GM12878 (cell line): ENCODE results near the gene CXCL8. TPM values are rescaled to one million over a fixed set of nuclear protein-coding genes. Genes with fewer than 3 reads are reported as not detected.

Experiments used
- BACH1 ChIP-seq: fragments of 450-650 bp; IDR thresholded peaks from 2 replicates; pipeline ENCODE4 v1.6.1; 2017; ENCODE audit warnings: mild to moderate bottlenecking, borderline replicate concordance
- ETV6 ChIP-seq, 2 experiments: fragments of 450-650 bp in 1 of 2; IDR thresholded peaks in 1 of 2; conservative IDR thresholded peaks in 1 of 2; 2 replicates each; pipeline ENCODE4 v1.6.1; 2014; ENCODE audit warnings: antibody characterized with exemption in 1 of 2, borderline replicate concordance in 1 of 2, low read depth in 1 of 2, mild to moderate bottlenecking in 1 of 2, moderate library complexity in 1 of 2
- MTA3 ChIP-seq: IDR thresholded peaks from 2 replicates; pipeline ENCODE4 v1.6.1; 2012; ENCODE audit warnings: low read length, inconsistent platforms, borderline replicate concordance
- NBN ChIP-seq: fragments of 450-650 bp; IDR thresholded peaks from 2 replicates; pipeline ENCODE4 v1.6.1; 2016
- RELA ChIP-seq: fragments of 450-650 bp; IDR thresholded peaks from 2 replicates; pipeline ENCODE4 v1.8.0; 2014; ENCODE audit warnings: borderline replicate concordance; ENCODE audit not compliant: partially characterized antibody
- SUZ12 ChIP-seq: fragments of 200-600 bp; sonication (generic); IDR thresholded peaks from one replicate; pipeline ENCODE4 v1.6.1; 2018; ENCODE audit warnings: antibody characterized with exemption, mild to moderate bottlenecking; ENCODE audit not compliant: unreplicated experiment
- ZBED1 ChIP-seq: IDR thresholded peaks from 2 replicates; pipeline ENCODE4 v1.6.1; 2016; ENCODE audit warnings: borderline replicate concordance
- ZNF24 ChIP-seq: fragments of 450-650 bp; IDR thresholded peaks from 2 replicates; pipeline ENCODE4 v1.6.1; 2017; ENCODE audit warnings: antibody characterized with exemption, mild to moderate bottlenecking
- polyA plus RNA-seq, 11 experiments: library from polyadenylated mRNA; depleted of rRNA in 4 of 11; unstranded in 6 of 11; stranded (reverse) in 5 of 11; fragments of >200 nt; fragmentation: Nextera tagmentation in 4 of 11; fragmentation: Illumina TruSeq in 1 of 11; extraction: Ambion mirVana in 4 of 11; extraction: Trizol in 1 of 11; gene quantifications; 1 replicate in 1 of 11; 2 replicates in 10 of 11; pipeline versions ENCODE4 v1.2.1 to v1.2.3, GENCODE V29; 2011 to 2016; ENCODE audit warnings: inconsistent platforms in 2 of 11, missing spikeins in 2 of 11, low read depth in 1 of 11
- total RNA-seq, 4 experiments: library from RNA; depleted of rRNA in 3 of 4; stranded (reverse); fragments of >200 nt in 3 of 4; fragmentation: Illumina TruSeq in 1 of 4; extraction: Trizol in 1 of 4; gene quantifications; 2 replicates each; pipeline versions ENCODE4 v1.2.1 to v1.2.3, GENCODE V29; 2013 to 2021
- TF ChIP-seq, protein P1 (sequence below): fragments of 450-650 bp; IDR thresholded peaks from 2 replicates; pipeline ENCODE4 v1.6.1; 2016; ENCODE audit warnings: mild to moderate bottlenecking
- TF ChIP-seq, protein P2 (sequence below): fragments of 450-650 bp; IDR thresholded peaks from 2 replicates; pipeline ENCODE4 v1.6.1; 2017; ENCODE audit warnings: mild to moderate bottlenecking, low read depth, inconsistent platforms; ENCODE audit not compliant: poor library complexity, severe bottlenecking
- TF ChIP-seq, protein P3 (sequence below): fragments of 450-650 bp; IDR thresholded peaks from 2 replicates; pipeline ENCODE4 v1.6.1; 2018; ENCODE audit warnings: borderline replicate concordance, mild to moderate bottlenecking; ENCODE audit not compliant: partially characterized antibody
- TF ChIP-seq, protein P4 (sequence below): fragments of 450-650 bp; IDR thresholded peaks from 2 replicates; pipeline ENCODE4 v1.6.1; 2017; ENCODE audit warnings: mild to moderate bottlenecking
- TF ChIP-seq, protein P5 (sequence below): IDR thresholded peaks from 2 replicates; pipeline ENCODE4 v1.6.1; 2012; ENCODE audit warnings: low read length, inconsistent platforms
- TF ChIP-seq, protein P6 (sequence below): IDR thresholded peaks from 2 replicates; pipeline ENCODE4 v1.6.1; 2011; ENCODE audit warnings: borderline replicate concordance, low read depth, mild to moderate bottlenecking, moderate library complexity, mixed read lengths, low read length; ENCODE audit not compliant: insufficient read depth; ENCODE audit errors: extremely low read length
- TF ChIP-seq, protein P7 (sequence below): IDR thresholded peaks from 2 replicates; pipeline ENCODE4 v1.6.1; 2012; ENCODE audit warnings: low read depth, low read length, improper control_type of control experiment

CXCL8 gene
- total and polyA plus RNA-seq, 10 of the 15 experiments (the other 5 are each of a cell fraction or from before 2014, with no cell fraction given), result 0.09 to 0.36 (median 0.19) TPM; not detected in 1

DNA sequence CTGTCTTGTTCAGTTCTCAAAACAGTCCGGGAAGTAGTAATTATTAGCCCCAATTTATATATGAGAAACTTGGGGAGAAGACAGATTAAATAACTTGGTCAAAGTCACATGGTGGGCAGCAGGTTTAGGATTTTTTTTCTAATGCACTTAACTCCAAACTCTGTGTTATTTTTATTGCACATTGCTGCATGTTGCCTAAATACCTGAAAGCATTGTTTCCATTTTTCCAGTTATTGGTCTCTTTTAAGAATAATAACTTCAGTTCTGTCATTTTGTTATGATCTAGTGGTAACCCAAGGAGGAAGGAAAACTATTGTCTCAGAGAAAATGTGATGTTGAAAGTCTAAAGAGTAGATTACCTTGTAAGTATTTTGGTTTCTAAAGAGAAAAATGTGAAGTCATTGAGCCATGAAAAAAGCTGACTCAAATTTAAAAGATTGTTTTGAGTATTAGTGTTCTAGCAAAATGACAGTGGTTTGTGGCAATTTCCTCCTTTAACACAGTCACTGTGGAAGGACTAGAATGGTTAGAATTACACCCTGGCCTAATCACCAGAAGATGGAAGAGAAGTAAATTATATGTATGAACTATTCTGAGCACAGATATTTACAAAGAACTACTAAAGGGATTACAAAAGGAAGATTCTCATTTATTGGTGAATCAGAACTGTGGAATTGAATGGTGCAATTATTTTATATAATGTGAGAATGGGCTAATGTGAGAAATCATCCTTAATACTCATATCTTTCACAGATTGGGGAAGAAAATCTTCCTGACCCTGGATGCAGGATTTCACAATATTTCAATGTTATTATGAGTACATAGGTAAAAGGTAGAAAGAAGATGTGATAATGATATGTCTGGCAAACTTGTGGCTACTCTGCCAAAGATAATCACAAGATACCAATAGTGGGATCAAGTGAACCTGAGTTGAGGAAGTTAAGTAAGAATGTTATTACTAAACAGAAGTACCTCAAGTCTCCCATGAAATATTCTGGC lies 21.7 kb upstream of the CXCL8 start (continued):
- TF ChIP-seq, protein P1, sequence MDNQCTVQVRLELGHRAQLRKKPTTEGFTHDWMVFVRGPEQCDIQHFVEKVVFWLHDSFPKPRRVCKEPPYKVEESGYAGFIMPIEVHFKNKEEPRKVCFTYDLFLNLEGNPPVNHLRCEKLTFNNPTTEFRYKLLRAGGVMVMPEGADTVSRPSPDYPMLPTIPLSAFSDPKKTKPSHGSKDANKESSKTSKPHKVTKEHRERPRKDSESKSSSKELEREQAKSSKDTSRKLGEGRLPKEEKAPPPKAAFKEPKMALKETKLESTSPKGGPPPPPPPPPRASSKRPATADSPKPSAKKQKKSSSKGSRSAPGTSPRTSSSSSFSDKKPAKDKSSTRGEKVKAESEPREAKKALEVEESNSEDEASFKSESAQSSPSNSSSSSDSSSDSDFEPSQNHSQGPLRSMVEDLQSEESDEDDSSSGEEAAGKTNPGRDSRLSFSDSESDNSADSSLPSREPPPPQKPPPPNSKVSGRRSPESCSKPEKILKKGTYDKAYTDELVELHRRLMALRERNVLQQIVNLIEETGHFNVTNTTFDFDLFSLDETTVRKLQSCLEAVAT, result peak; percentile 32; the same call in 1 of the 2 replicates
- TF ChIP-seq, protein P2, sequence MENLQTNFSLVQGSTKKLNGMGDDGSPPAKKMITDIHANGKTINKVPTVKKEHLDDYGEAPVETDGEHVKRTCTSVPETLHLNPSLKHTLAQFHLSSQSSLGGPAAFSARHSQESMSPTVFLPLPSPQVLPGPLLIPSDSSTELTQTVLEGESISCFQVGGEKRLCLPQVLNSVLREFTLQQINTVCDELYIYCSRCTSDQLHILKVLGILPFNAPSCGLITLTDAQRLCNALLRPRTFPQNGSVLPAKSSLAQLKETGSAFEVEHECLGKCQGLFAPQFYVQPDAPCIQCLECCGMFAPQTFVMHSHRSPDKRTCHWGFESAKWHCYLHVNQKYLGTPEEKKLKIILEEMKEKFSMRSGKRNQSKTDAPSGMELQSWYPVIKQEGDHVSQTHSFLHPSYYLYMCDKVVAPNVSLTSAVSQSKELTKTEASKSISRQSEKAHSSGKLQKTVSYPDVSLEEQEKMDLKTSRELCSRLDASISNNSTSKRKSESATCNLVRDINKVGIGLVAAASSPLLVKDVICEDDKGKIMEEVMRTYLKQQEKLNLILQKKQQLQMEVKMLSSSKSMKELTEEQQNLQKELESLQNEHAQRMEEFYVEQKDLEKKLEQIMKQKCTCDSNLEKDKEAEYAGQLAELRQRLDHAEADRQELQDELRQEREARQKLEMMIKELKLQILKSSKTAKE, result peak; percentile 59
- TF ChIP-seq, protein P3, sequence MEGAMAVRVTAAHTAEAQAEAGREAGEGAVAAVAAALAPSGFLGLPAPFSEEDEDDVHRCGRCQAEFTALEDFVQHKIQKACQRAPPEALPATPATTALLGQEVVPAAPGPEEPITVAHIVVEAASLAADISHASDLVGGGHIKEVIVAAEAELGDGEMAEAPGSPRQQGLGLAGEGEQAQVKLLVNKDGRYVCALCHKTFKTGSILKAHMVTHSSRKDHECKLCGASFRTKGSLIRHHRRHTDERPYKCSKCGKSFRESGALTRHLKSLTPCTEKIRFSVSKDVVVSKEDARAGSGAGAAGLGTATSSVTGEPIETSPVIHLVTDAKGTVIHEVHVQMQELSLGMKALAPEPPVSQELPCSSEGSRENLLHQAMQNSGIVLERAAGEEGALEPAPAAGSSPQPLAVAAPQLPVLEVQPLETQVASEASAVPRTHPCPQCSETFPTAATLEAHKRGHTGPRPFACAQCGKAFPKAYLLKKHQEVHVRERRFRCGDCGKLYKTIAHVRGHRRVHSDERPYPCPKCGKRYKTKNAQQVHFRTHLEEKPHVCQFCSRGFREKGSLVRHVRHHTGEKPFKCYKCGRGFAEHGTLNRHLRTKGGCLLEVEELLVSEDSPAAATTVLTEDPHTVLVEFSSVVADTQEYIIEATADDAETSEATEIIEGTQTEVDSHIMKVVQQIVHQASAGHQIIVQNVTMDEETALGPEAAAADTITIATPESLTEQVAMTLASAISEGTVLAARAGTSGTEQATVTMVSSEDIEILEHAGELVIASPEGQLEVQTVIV, result no peak
- TF ChIP-seq, protein P4, sequence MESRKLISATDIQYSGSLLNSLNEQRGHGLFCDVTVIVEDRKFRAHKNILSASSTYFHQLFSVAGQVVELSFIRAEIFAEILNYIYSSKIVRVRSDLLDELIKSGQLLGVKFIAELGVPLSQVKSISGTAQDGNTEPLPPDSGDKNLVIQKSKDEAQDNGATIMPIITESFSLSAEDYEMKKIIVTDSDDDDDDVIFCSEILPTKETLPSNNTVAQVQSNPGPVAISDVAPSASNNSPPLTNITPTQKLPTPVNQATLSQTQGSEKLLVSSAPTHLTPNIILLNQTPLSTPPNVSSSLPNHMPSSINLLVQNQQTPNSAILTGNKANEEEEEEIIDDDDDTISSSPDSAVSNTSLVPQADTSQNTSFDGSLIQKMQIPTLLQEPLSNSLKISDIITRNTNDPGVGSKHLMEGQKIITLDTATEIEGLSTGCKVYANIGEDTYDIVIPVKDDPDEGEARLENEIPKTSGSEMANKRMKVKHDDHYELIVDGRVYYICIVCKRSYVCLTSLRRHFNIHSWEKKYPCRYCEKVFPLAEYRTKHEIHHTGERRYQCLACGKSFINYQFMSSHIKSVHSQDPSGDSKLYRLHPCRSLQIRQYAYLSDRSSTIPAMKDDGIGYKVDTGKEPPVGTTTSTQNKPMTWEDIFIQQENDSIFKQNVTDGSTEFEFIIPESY, result no peak
- TF ChIP-seq ZNF24, result peak; percentile 45; the same call in 1 of the 2 replicates
- no peak for TF ChIP-seq SUZ12
- no peak for TF ChIP-seq RELA
- TF ChIP-seq MTA3, result 0 out of 2 replicates have a peak, but pooled peaks have one; percentile 52
- peak in 1 of 2 experiments; percentile 76; a peak in 1 of 4 replicates for TF ChIP-seq ETV6 (conservative IDR thresholded peaks at IDR 0.05 in 1 of 2, IDR thresholded peaks at IDR 0.05 in 1 of 2; ENCODE audit: borderline replicate concordance in 1 of 2, low read depth in 1 of 2)
- TF ChIP-seq, protein P5, sequence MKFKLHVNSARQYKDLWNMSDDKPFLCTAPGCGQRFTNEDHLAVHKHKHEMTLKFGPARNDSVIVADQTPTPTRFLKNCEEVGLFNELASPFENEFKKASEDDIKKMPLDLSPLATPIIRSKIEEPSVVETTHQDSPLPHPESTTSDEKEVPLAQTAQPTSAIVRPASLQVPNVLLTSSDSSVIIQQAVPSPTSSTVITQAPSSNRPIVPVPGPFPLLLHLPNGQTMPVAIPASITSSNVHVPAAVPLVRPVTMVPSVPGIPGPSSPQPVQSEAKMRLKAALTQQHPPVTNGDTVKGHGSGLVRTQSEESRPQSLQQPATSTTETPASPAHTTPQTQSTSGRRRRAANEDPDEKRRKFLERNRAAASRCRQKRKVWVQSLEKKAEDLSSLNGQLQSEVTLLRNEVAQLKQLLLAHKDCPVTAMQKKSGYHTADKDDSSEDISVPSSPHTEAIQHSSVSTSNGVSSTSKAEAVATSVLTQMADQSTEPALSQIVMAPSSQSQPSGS, result peak; percentile 95
- peak; percentile 66 for TF ChIP-seq ZBED1
- TF ChIP-seq, protein P6, sequence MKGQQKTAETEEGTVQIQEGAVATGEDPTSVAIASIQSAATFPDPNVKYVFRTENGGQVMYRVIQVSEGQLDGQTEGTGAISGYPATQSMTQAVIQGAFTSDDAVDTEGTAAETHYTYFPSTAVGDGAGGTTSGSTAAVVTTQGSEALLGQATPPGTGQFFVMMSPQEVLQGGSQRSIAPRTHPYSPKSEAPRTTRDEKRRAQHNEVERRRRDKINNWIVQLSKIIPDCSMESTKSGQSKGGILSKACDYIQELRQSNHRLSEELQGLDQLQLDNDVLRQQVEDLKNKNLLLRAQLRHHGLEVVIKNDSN, result no peak
- TF ChIP-seq, protein P7, sequence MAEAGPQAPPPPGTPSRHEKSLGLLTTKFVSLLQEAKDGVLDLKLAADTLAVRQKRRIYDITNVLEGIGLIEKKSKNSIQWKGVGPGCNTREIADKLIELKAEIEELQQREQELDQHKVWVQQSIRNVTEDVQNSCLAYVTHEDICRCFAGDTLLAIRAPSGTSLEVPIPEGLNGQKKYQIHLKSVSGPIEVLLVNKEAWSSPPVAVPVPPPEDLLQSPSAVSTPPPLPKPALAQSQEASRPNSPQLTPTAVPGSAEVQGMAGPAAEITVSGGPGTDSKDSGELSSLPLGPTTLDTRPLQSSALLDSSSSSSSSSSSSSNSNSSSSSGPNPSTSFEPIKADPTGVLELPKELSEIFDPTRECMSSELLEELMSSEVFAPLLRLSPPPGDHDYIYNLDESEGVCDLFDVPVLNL, result no peak
- peak; percentile 54 for TF ChIP-seq NBN
- peak; percentile 85; the same call in 1 of the 2 replicates for TF ChIP-seq BACH1
